ENCODE data around the gene AQP5.

DNA sequence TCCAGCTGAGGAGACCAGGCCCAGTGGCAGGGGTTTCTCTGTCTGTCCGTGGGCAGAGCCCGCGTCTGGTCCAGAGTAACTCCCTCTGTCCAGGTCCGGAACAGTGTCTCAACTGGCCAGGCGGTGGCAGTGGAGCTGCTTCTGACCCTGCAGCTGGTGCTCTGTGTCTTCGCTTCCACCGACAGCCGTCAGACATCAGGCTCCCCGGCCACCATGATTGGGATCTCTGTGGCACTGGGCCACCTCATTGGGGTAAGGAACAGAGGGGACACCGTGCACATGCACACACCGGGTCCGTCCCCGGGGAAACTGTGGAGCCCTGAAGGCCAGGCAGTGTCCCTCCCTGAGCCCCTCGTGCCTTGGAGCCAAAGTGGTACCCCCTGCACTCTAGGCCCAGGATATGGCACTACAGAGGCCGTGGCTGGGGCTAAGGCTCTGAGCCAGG, 12.6 kb downstream of the AQP5 start:
- TF ChIP-seq, protein P1, sequence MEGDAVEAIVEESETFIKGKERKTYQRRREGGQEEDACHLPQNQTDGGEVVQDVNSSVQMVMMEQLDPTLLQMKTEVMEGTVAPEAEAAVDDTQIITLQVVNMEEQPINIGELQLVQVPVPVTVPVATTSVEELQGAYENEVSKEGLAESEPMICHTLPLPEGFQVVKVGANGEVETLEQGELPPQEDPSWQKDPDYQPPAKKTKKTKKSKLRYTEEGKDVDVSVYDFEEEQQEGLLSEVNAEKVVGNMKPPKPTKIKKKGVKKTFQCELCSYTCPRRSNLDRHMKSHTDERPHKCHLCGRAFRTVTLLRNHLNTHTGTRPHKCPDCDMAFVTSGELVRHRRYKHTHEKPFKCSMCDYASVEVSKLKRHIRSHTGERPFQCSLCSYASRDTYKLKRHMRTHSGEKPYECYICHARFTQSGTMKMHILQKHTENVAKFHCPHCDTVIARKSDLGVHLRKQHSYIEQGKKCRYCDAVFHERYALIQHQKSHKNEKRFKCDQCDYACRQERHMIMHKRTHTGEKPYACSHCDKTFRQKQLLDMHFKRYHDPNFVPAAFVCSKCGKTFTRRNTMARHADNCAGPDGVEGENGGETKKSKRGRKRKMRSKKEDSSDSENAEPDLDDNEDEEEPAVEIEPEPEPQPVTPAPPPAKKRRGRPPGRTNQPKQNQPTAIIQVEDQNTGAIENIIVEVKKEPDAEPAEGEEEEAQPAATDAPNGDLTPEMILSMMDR (IDR thresholded peaks at IDR 0.05) = peak; percentile 88
- TF ChIP-seq ZFX (IDR thresholded peaks at IDR 0.05; ENCODE audit: borderline replicate concordance) = no peak
